Endodermal cell (in vitro differentiated cells): Measurements from ENCODE around the gene AAK1. TPM values are rescaled to one million over a fixed set of nuclear protein-coding genes. Genes with fewer than 3 reads are reported as not detected.

Experiments used
- DNase-seq: peaks from one replicate; pipeline ENCODE4 v3.0.0-alpha.2; 2017
- H3K27ac ChIP-seq: 2 replicates; pipeline ENCODE4 v1.5.1; 2013; ENCODE audit warnings: mild to moderate bottlenecking, low read depth, low read length, moderate library complexity
- H3K27me3 ChIP-seq: 2 replicates; pipeline ENCODE4 v1.6.1; 2013; ENCODE audit warnings: mild to moderate bottlenecking, low read length, moderate library complexity; ENCODE audit not compliant: insufficient read depth, control insufficient read depth, poor library complexity, severe bottlenecking
- H3K36me3 ChIP-seq: 2 replicates; pipeline ENCODE4 v1.7.0; 2013; ENCODE audit warnings: mild to moderate bottlenecking, low read length, moderate library complexity; ENCODE audit not compliant: control insufficient read depth, insufficient read depth
- H3K4me1 ChIP-seq: one replicate; pipeline ENCODE4 v1.7.0; 2013; ENCODE audit warnings: low read length; ENCODE audit not compliant: control insufficient read depth, insufficient read depth
- H3K4me3 ChIP-seq: 2 replicates; pipeline ENCODE4 v1.5.1; 2013; ENCODE audit warnings: mild to moderate bottlenecking, low read length, moderate library complexity
- H3K9ac ChIP-seq: 2 replicates; pipeline ENCODE4 v1.6.1; 2013; ENCODE audit warnings: mild to moderate bottlenecking, low read length, moderate library complexity; ENCODE audit not compliant: poor library complexity, severe bottlenecking; ENCODE audit errors: extremely low read depth
- H3K9me3 ChIP-seq: 2 replicates; pipeline ENCODE4 v1.6.1; 2013; ENCODE audit warnings: mild to moderate bottlenecking, low read length, moderate library complexity; ENCODE audit not compliant: control insufficient read depth
- H3K27ac Mint-ChIP-seq: 2 replicates; pipeline ENCODE4 v1.8.0; 2020; ENCODE audit warnings: mixed read lengths
- H3K27me3 Mint-ChIP-seq: 2 replicates; pipeline ENCODE4 v1.8.0; 2021; ENCODE audit warnings: mild to moderate bottlenecking, mixed read lengths; ENCODE audit not compliant: insufficient read depth
- H3K36me3 Mint-ChIP-seq: 2 replicates; pipeline ENCODE4 v1.8.0; 2020; ENCODE audit warnings: low read depth, mixed read lengths
- H3K4me1 Mint-ChIP-seq: 2 replicates; pipeline ENCODE4 v1.8.0; 2020; ENCODE audit warnings: mixed read lengths
- H3K4me3 Mint-ChIP-seq: 2 replicates; pipeline ENCODE4 v1.8.0; 2020; ENCODE audit warnings: mild to moderate bottlenecking, moderate library complexity, mixed read lengths
- H3K9me3 Mint-ChIP-seq: 2 replicates; pipeline ENCODE4 v1.8.0; 2020; ENCODE audit warnings: mild to moderate bottlenecking, mixed read lengths
- CTCF ChIP-seq: fragments of 200-600 bp; sonication (generic); conservative IDR thresholded peaks from 2 replicates; pipeline ENCODE4 v1.5.0; 2021; ENCODE audit warnings: antibody characterized with exemption, mild to moderate bottlenecking
- WGBS, 2 experiments: methylation state at CpG; one replicate each; pipeline versions ENCODE4 v1.1.5 to v1.1.7; 2013; ENCODE audit warnings: missing lambda C conversion rate in 2 of 2, mixed read lengths in 1 of 2; ENCODE audit not compliant: insufficient coverage in 1 of 2, insufficient read length in 1 of 2; 5-methylcytosine and 5-hydroxymethylcytosine counted together
- total RNA-seq, 2 donors: library from RNA; stranded (reverse); fragmentation: NEBNext Ultra II Directional in 1 of 2; extraction: Animal tissue kit (Norgen Biotek cat#: 25700) in 1 of 2; gene quantifications; 2 replicates in 1 of 2; 3 replicates in 1 of 2; pipeline ENCODE4 v1.2.1, GENCODE V29; 2021

The AAK1 gene
- total RNA-seq, 2 donors from 2014 or later, result 29.2 to 34.7 TPM

- Histone ChIP-seq H3K4me3 (no peak overlapping the region), H3K9me3 (no peaks in the 10 kb centered on the region), H3K9ac (no peak overlapping the region), H3K27ac (no peak overlapping the region), H3K27me3 (no peaks in the 10 kb centered on the region), H3K36me3 (no peaks in the 10 kb centered on the region), H3K4me1 (peaks cover 7% of the 10 kb centered on the region)
- no peak for DNase-seq
- Mint-ChIP-seq H3K4me3 (no peak overlapping the region), H3K36me3 (no peaks in the 10 kb centered on the region), H3K9me3 (no peaks in the 10 kb centered on the region), H3K27me3 (no peaks in the 10 kb centered on the region), H3K4me1 (peaks cover 36% of the 10 kb centered on the region), H3K27ac (peak overlapping the region; percentile 38)
- no peak for TF ChIP-seq CTCF
- 92 to 93% methylated on average over 2 to 3 of the region's 3 CpGs for whole genome bisulfite sequencing, 2 experiments
Measured at GRCh38 chr2:69567157-69567908, 76.2 kb downstream of the AAK1 start.

- Histone ChIP-seq H3K9me3 (no peaks in the 10 kb centered on the region), H3K27me3 (no peaks in the 10 kb centered on the region), H3K4me1 (peaks cover 7% of the 10 kb centered on the region), H3K9ac (no peak overlapping the region), H3K4me3 (no peak overlapping the region), H3K27ac (no peak overlapping the region), H3K36me3 (no peaks in the 10 kb centered on the region)
- Mint-ChIP-seq H3K4me3 (no peak overlapping the region), H3K27ac (no peak overlapping the region), H3K27me3 (no peaks in the 10 kb centered on the region), H3K9me3 (no peaks in the 10 kb centered on the region), H3K4me1 (peaks cover 33% of the 10 kb centered on the region), H3K36me3 (no peaks in the 10 kb centered on the region)
- no peak for DNase-seq
- WGBS, 2 experiments, result 93 to 100% methylated on average over 4 of the region's 4 CpGs
- no peak for TF ChIP-seq CTCF
Measured at GRCh38 chr2:69566669-69567068, 76.9 kb downstream of the AAK1 start.

GRCh38 chr2:69565431-69565839 lies 78.1 kb downstream of the AAK1 start:
- DNase-seq, result peak; percentile 95
- H3K4me3 ChIP-seq, result no peak overlapping the region
- no peak overlapping the region for H3K4me3 Mint-ChIP-seq
- H3K9me3 ChIP-seq, result no peaks in the 10 kb centered on the region
- H3K27ac Mint-ChIP-seq, result no peak overlapping the region
- no peak overlapping the region for H3K9ac ChIP-seq
- no peaks in the 10 kb centered on the region for H3K27me3 Mint-ChIP-seq
- H3K36me3 ChIP-seq, result no peaks in the 10 kb centered on the region
- no peaks in the 10 kb centered on the region for H3K27me3 ChIP-seq
- peaks cover 25% of the 10 kb centered on the region for H3K4me1 Mint-ChIP-seq
- WGBS, 2 experiments, result 60 to 88% methylated on average over 1 to 3 of the region's 3 CpGs
- no peaks in the 10 kb centered on the region for H3K9me3 Mint-ChIP-seq
- TF ChIP-seq CTCF, result peak; percentile 94
- H3K4me1 ChIP-seq, result peaks cover 6% of the 10 kb centered on the region
- H3K36me3 Mint-ChIP-seq, result no peaks in the 10 kb centered on the region
- H3K27ac ChIP-seq, result no peak overlapping the region
